ENCODE results near the gene ADAP1. TPM values are rescaled to one million over a fixed set of nuclear protein-coding genes. Genes with fewer than 3 reads are reported as not detected.

Gene ADAP1
- total RNA-seq, 1 donor from 2014 or later = 19.2 TPM

Other genes with a start within 250 kb of the ADAP1 start
- 20.4 TPM for gene DNAAF5, start 228.0 kb downstream of the ADAP1 start, total RNA-seq
- 11.7 TPM for gene PRKAR1B, start 227.4 kb downstream of the ADAP1 start, total RNA-seq
- 144 TPM for gene SUN1, start 122.2 kb downstream of the ADAP1 start, total RNA-seq
- gene GET4, start 78.1 kb downstream of the ADAP1 start, total RNA-seq = 29.8 TPM
- 6.3 TPM for gene COX19, start 20.9 kb upstream of the ADAP1 start, total RNA-seq
- gene CYP2W1, start 28.5 kb upstream of the ADAP1 start, total RNA-seq = not detected
- gene GPR146, start 89.9 kb upstream of the ADAP1 start, total RNA-seq = 54.1 TPM
- 8.1 TPM for gene GPER1, start 133.4 kb upstream of the ADAP1 start, total RNA-seq
- 23.7 TPM for gene ZFAND2A, start 205.5 kb upstream of the ADAP1 start, total RNA-seq

Measured in mesenteric fat pad (tissue), 1 donor.